HL-60 (cell line): ENCODE measurements around the gene CDC73.
"Not testable (repeated sequence)": the region's sequence is repeated elsewhere in the genome, so short reads cannot be mapped to it uniquely, and the experiment has no call there.

Experiments
- DNase-seq, 2 experiments: peaks; one replicate each; pipeline ENCODE4 v3.0.0-alpha.2; 2010 to 2020; ENCODE audit warnings: low read depth in 1 of 2, low spot score in 1 of 2
- H3K27ac ChIP-seq: fragments of 250-450 bp; sonication (Bioruptor Pico); replicated peaks from 2 replicates; pipeline ENCODE4 v1.5.1; 2020; ENCODE audit warnings: mild to moderate bottlenecking, moderate library complexity
- H3K27me3 ChIP-seq: fragments of 250-450 bp; sonication (Bioruptor Pico); 2 replicates; pipeline ENCODE4 v1.5.1; 2021; ENCODE audit warnings: mild to moderate bottlenecking, moderate library complexity; ENCODE audit not compliant: insufficient read depth, poor library complexity, severe bottlenecking
- H3K4me3 ChIP-seq: replicated peaks from 2 replicates; pipeline ENCODE4 v1.5.1; 2011; ENCODE audit warnings: mild to moderate bottlenecking, control low read depth, low read length; ENCODE audit not compliant: insufficient read depth
- CTCF ChIP-seq: IDR thresholded peaks from one replicate; pipeline ENCODE4 v1.5.1; 2011; ENCODE audit warnings: low read length, control low read depth, inconsistent platforms; ENCODE audit not compliant: insufficient read depth
- GABPA ChIP-seq: IDR thresholded peaks from 2 replicates; pipeline ENCODE4 v1.6.1; 2012; ENCODE audit warnings: low read depth
- POLR2AphosphoS5 ChIP-seq: IDR thresholded peaks from 2 replicates; pipeline ENCODE4 v1.6.1; 2012; ENCODE audit warnings: low read depth
- SPI1 ChIP-seq: IDR thresholded peaks from 2 replicates; pipeline ENCODE4 v1.6.1; 2012; ENCODE audit warnings: low read depth, mild to moderate bottlenecking, borderline replicate concordance
- TF ChIP-seq, protein P1 (sequence below): IDR thresholded peaks from 2 replicates; pipeline ENCODE4 v1.6.1; 2012; ENCODE audit warnings: low read depth; ENCODE audit not compliant: insufficient replicate concordance

The CDC73 gene

DNA sequence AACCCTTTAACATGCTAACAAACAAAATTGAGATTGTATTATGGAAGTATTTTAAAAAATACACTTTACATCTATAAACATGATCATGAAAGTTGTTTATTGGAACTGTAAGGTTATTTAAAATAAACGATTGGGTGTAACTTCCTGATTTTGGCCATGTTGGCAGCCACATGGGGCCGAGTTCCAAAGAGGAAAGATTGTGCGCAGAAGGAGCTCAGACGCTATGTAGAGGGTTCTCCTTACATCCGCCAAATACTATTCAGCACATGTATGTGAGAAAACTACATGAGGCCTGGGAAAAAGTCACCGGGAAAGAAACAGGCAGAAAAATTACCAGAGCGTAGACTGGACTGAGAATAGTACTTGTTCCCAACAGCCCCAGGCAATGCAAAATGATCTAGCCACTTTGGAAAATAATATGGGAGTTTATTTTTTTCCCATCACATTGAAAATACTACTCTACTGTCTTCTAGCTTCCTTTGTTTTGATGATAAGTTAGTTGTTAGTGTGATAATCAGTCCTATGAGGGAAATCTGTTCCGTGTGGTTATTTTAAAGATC is 100.3 kb downstream of the CDC73 start:
- DNase-seq, result no peak
- no peaks in the 10 kb centered on the region for H3K27me3 ChIP-seq
- no peak overlapping the region for H3K27ac ChIP-seq
- TF ChIP-seq CTCF (no peak), POLR2AphosphoS5 (no peak), GABPA (no peak), SPI1 (no peak)
- TF ChIP-seq, protein P1, sequence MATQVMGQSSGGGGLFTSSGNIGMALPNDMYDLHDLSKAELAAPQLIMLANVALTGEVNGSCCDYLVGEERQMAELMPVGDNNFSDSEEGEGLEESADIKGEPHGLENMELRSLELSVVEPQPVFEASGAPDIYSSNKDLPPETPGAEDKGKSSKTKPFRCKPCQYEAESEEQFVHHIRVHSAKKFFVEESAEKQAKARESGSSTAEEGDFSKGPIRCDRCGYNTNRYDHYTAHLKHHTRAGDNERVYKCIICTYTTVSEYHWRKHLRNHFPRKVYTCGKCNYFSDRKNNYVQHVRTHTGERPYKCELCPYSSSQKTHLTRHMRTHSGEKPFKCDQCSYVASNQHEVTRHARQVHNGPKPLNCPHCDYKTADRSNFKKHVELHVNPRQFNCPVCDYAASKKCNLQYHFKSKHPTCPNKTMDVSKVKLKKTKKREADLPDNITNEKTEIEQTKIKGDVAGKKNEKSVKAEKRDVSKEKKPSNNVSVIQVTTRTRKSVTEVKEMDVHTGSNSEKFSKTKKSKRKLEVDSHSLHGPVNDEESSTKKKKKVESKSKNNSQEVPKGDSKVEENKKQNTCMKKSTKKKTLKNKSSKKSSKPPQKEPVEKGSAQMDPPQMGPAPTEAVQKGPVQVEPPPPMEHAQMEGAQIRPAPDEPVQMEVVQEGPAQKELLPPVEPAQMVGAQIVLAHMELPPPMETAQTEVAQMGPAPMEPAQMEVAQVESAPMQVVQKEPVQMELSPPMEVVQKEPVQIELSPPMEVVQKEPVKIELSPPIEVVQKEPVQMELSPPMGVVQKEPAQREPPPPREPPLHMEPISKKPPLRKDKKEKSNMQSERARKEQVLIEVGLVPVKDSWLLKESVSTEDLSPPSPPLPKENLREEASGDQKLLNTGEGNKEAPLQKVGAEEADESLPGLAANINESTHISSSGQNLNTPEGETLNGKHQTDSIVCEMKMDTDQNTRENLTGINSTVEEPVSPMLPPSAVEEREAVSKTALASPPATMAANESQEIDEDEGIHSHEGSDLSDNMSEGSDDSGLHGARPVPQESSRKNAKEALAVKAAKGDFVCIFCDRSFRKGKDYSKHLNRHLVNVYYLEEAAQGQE, result no peak
- H3K4me3 ChIP-seq, result no peak overlapping the region

- no peak for DNase-seq
- TF ChIP-seq GABPA (no peak), CTCF (no peak), SPI1 (no peak), POLR2AphosphoS5 (no peak)
- TF ChIP-seq, protein P1, result no peak
- no peaks in the 10 kb centered on the region for H3K27me3 ChIP-seq
- H3K4me3 ChIP-seq, result no peak overlapping the region
- H3K27ac ChIP-seq, result no peak overlapping the region
Observed at GRCh38 chr1:193229136-193229535, 107.3 kb downstream of the CDC73 start.

DNA sequence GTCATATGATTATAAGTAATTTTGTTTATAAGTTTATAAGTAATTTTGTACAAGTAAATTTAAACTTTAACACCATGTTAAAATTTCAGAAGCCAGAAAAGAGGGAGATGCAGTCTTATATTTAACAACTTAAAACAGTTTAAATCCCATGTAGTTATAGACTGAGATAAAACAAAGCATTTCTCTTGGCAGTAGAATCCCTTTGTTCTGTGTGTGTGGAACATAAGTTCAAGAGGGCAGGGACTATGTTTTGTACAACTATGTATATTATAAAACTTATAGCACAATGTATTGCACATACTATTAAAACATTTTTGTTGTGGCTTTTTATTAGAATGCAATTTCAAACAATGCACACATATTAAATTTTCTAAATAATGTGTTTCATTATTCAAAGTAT is 109.3 kb downstream of the CDC73 start:
- H3K4me3 ChIP-seq, H3K27ac ChIP-seq, H3K27me3 ChIP-seq, DNase-seq: not testable (repeated sequence)

- DNase-seq, result no peak
- Histone ChIP-seq H3K27me3 (no peaks in the 10 kb centered on the region), H3K27ac (no peak overlapping the region), H3K4me3 (no peak overlapping the region)
- TF ChIP-seq CTCF, result no peak
- no peak for TF ChIP-seq GABPA
- no peak for TF ChIP-seq POLR2AphosphoS5
- TF ChIP-seq SPI1, result no peak
- TF ChIP-seq, protein P1, result no peak
Observed at GRCh38 chr1:193234530-193234929, 112.7 kb downstream of the CDC73 start.
